ENCODE results near the gene USP4.

GRCh38 chr3:49339941-49340800 is at the start of gene USP4:
- TF ChIP-seq CTCF (IDR thresholded peaks at IDR 0.05; ENCODE audit: low read depth, low read length, poor library complexity, severe bottlenecking) (peak; percentile 72), EZH2phosphoT487 (IDR thresholded peaks at IDR 0.05; ENCODE audit: borderline replicate concordance, low read length) (no peak)
